K562 (cell line): ENCODE results near the gene EPB41L2. TPM values are rescaled to one million over a fixed set of nuclear protein-coding genes. Genes with fewer than 3 reads are reported as not detected.

Source experiments
- ATAC-seq: fragments of 200-7000 bp; cut with Tn5 transposase; 3 replicates; pipeline ENCODE4 v1.9.1; 2020; ENCODE audit warnings: moderate library complexity
- BruUV-seq: library from RNA; stranded (reverse); fragments of 400-500 nt; replicated peaks from 2 replicates; lab custom pipeline; 2021; lab: Mats Ljungman, UMichigan
- CTCF ChIA-PET: fragments of 300-600 bp; formaldehyde crosslinking; extraction: SDS; loops from one replicate; lab custom pipeline; 2021; ENCODE audit warnings: low intra/inter-chr PET ratio; lab: Yijun Ruan, JAX
- POLR2A ChIA-PET: fragments of 300-600, 350-650 bp; sonication (Branson Sonifier 250); formaldehyde crosslinking; extraction: SDS; loops from one replicate; lab custom pipeline; 2021; ENCODE audit warnings: antibody characterized with exemption, inconsistent platforms; lab: Yijun Ruan, JAX
- DNase-seq, 4 experiments: peaks; one replicate each; pipeline versions ENCODE4 v3.0.0 to v3.0.0-alpha.2; 2011 to 2018; ENCODE audit warnings: low spot score in 3 of 4, mixed read lengths in 3 of 4; ENCODE audit errors: extremely low read depth in 1 of 4
- FAIRE-seq: peaks from 2 replicates; lab custom pipeline; 2011; peaks lifted over from hg19 to GRCh38; lab: Jason Lieb, UNC
- H2AFZ ChIP-seq: 2 replicates; pipeline ENCODE4 v1.6.0; 2011; ENCODE audit warnings: low read depth, low read length, control low read depth, inconsistent platforms
- H3K27ac ChIP-seq: fragments of 200-600 bp; 3 replicates; pipeline ENCODE4 v1.8.0; 2011; ENCODE audit warnings: low read depth, mild to moderate bottlenecking, control low read depth, inconsistent platforms, low read length, moderate library complexity, mixed read lengths; ENCODE audit errors: extremely low read depth
- H3K27me3 ChIP-seq, 2 experiments: fragments of 300-600 bp in 1 of 2; 2 replicates in 1 of 2; 3 replicates in 1 of 2; pipeline versions ENCODE4 v1.6.0 to v1.8.0; 2011; ENCODE audit warnings: inconsistent platforms in 2 of 2, low read length in 2 of 2, mild to moderate bottlenecking in 1 of 2, mixed read lengths in 1 of 2, moderate library complexity in 1 of 2; ENCODE audit not compliant: control insufficient read depth in 2 of 2, insufficient read depth in 2 of 2
- H3K36me3 ChIP-seq: fragments of 300-600 bp; 3 replicates; pipeline ENCODE4 v1.8.0; 2011; ENCODE audit warnings: mild to moderate bottlenecking, low read length, inconsistent platforms; ENCODE audit not compliant: control insufficient read depth, insufficient read depth
- H3K4me1 ChIP-seq, 2 experiments: fragments of 200-600 bp in 1 of 2; replicated peaks in 1 of 2; 2 replicates in 1 of 2; 3 replicates in 1 of 2; pipeline versions ENCODE4 v1.5.1 to v1.8.0; 2011; ENCODE audit warnings: inconsistent platforms in 2 of 2, low read length in 2 of 2, mild to moderate bottlenecking in 1 of 2, mixed read lengths in 1 of 2, moderate library complexity in 1 of 2; ENCODE audit not compliant: control insufficient read depth in 2 of 2, insufficient read depth in 2 of 2
- H3K4me2 ChIP-seq: 2 replicates; pipeline ENCODE4 v1.6.1; 2011; ENCODE audit warnings: low read length, control low read depth, inconsistent platforms, mixed read lengths; ENCODE audit not compliant: insufficient read depth
- H3K4me3 ChIP-seq: fragments of 200-600 bp; sonication (generic), shearing (Covaris generic); 2 replicates; pipeline ENCODE4 v1.5.1; 2016; ENCODE audit warnings: control low read depth, inconsistent platforms
- H3K79me2 ChIP-seq: fragments of 200-600 bp; 3 replicates; pipeline ENCODE4 v1.8.0; 2011; ENCODE audit warnings: low read length, inconsistent platforms; ENCODE audit not compliant: control insufficient read depth, insufficient read depth
- H3K9ac ChIP-seq, 2 experiments: 2 replicates each; pipeline versions ENCODE4 v1.6.0 to v1.6.1; 2011; ENCODE audit warnings: low read depth in 2 of 2, low read length in 2 of 2, control low read depth in 1 of 2, inconsistent platforms in 1 of 2, mild to moderate bottlenecking in 1 of 2, mixed read lengths in 1 of 2; ENCODE audit not compliant: insufficient read depth in 1 of 2
- H3K9me1 ChIP-seq: one replicate; pipeline ENCODE4 v1.6.0; 2011; ENCODE audit warnings: inconsistent platforms, mild to moderate bottlenecking, low read length, moderate library complexity; ENCODE audit not compliant: control insufficient read depth, insufficient read depth
- H3K9me3 ChIP-seq: replicated peaks from 2 replicates; pipeline ENCODE4 v1.5.1; 2011; ENCODE audit warnings: low read depth, low read length, inconsistent platforms; ENCODE audit not compliant: control insufficient read depth, insufficient read depth
- H4K20me1 ChIP-seq: replicated peaks from 2 replicates; pipeline ENCODE4 v1.6.1; 2011; ENCODE audit warnings: low read length, inconsistent platforms, mixed read lengths; ENCODE audit not compliant: control insufficient read depth, insufficient read depth
- ARID1B ChIP-seq: fragments of 450-650 bp; IDR thresholded peaks from 2 replicates; pipeline ENCODE4 v1.6.1; 2016; ENCODE audit warnings: antibody characterized with exemption, mild to moderate bottlenecking, inconsistent platforms
- HOXB6 ChIP-seq: fragments of 250-450 bp; sonication (Bioruptor Pico); IDR thresholded peaks from 2 replicates; pipeline ENCODE4 v1.5.1; 2022; ENCODE audit warnings: mild to moderate bottlenecking, borderline replicate concordance
- MTA1 ChIP-seq: fragments of 450-650 bp; IDR thresholded peaks from 2 replicates; pipeline ENCODE4 v1.6.1; 2017; ENCODE audit warnings: borderline replicate concordance
- MXI1 ChIP-seq: IDR thresholded peaks from 2 replicates; pipeline ENCODE4 v1.6.1; 2011; ENCODE audit warnings: low read depth, mild to moderate bottlenecking, improper control_type of control experiment, low read length
- ZEB2 ChIP-seq: fragments of 450-650 bp; IDR thresholded peaks from 2 replicates; pipeline ENCODE4 v1.6.1; 2016
- ZFPM2 ChIP-seq: fragments of 250-450 bp; sonication (Bioruptor Pico); IDR thresholded peaks from 2 replicates; pipeline ENCODE4 v1.5.1; 2022; ENCODE audit warnings: mild to moderate bottlenecking
- WGBS: fragments of 100-300 bp; shearing (Covaris generic); methylation state at CpG from one replicate; pipeline ENCODE4 v1.1.6; 2016; ENCODE audit warnings: low coverage, mixed read lengths; ENCODE audit not compliant: insufficient coverage; ENCODE audit errors: missing lambda C conversion rate; 5-methylcytosine and 5-hydroxymethylcytosine counted together
- in situ Hi-C: fragments of 300-500 bp; cut with MboI; formaldehyde crosslinking; loops from 4 replicates; pipeline ENCODE4 v1.15.0; 2018; ENCODE audit warnings: inconsistent platforms, mixed read lengths
- intact Hi-C: fragments of 100-400 bp; cut with micrococcal nuclease; formaldehyde crosslinking; loops from 2 replicates; pipeline ENCODE4 v1.14.2; 2022
- polyA plus RNA-seq, 8 experiments: library from polyadenylated mRNA; depleted of rRNA in 4 of 8; stranded (reverse) in 5 of 8; unstranded in 3 of 8; fragments of >200 nt; fragmentation: Nextera tagmentation in 2 of 8; fragmentation: Illumina TruSeq in 1 of 8; extraction: Ambion mirVana in 2 of 8; extraction: Trizol in 1 of 8; gene quantifications; 2 replicates each; pipeline versions ENCODE4 v1.2.1 to v1.2.3, GENCODE V29; 2011 to 2014; ENCODE audit warnings: inconsistent platforms in 1 of 8, missing spikeins in 1 of 8
- total RNA-seq, 7 experiments: library from RNA; depleted of rRNA in 6 of 7; stranded (reverse); fragments of >200 nt in 6 of 7; fragmentation: Illumina TruSeq in 2 of 7; extraction: Trizol in 2 of 7; gene quantifications; 2 replicates each; pipeline versions ENCODE4 v1.2.1 to v1.2.3, GENCODE V29; 2011 to 2021; ENCODE audit warnings: low replicate concordance in 1 of 7
- TF ChIP-seq, protein P1 (sequence below), 2 experiments: fragments of 450-650 bp; formaldehyde crosslinking in 1 of 2; IDR thresholded peaks; 2 replicates each; pipeline versions ENCODE4 v1.4.0 to v1.6.1; 2014 to 2020; ENCODE audit warnings: mild to moderate bottlenecking in 2 of 2, borderline replicate concordance in 1 of 2, low read depth in 1 of 2
- TF ChIP-seq, protein P2 (sequence below): fragments of 450-650 bp; IDR thresholded peaks from 2 replicates; pipeline ENCODE4 v1.6.1; 2016; ENCODE audit warnings: low read depth, mild to moderate bottlenecking, moderate library complexity
- TF ChIP-seq, protein P3 (sequence below), 3 experiments: IDR thresholded peaks in 2 of 3; conservative IDR thresholded peaks in 1 of 3; 2 replicates each; pipeline ENCODE4 v1.5.1; 2011 to 2012; ENCODE audit warnings: low read length in 3 of 3, mild to moderate bottlenecking in 3 of 3, control low read depth in 2 of 3, improper control_type of control experiment in 1 of 3, inconsistent platforms in 1 of 3, low read depth in 1 of 3, mixed read lengths in 1 of 3, moderate library complexity in 1 of 3; ENCODE audit not compliant: insufficient read depth in 2 of 3

Gene EPB41L2
- total and polyA plus RNA-seq, 9 of the 15 experiments (the other 6 are each of a cell fraction or from before 2014, with no cell fraction given): 5.1 to 53.6 (median 25.0) TPM

DNA sequence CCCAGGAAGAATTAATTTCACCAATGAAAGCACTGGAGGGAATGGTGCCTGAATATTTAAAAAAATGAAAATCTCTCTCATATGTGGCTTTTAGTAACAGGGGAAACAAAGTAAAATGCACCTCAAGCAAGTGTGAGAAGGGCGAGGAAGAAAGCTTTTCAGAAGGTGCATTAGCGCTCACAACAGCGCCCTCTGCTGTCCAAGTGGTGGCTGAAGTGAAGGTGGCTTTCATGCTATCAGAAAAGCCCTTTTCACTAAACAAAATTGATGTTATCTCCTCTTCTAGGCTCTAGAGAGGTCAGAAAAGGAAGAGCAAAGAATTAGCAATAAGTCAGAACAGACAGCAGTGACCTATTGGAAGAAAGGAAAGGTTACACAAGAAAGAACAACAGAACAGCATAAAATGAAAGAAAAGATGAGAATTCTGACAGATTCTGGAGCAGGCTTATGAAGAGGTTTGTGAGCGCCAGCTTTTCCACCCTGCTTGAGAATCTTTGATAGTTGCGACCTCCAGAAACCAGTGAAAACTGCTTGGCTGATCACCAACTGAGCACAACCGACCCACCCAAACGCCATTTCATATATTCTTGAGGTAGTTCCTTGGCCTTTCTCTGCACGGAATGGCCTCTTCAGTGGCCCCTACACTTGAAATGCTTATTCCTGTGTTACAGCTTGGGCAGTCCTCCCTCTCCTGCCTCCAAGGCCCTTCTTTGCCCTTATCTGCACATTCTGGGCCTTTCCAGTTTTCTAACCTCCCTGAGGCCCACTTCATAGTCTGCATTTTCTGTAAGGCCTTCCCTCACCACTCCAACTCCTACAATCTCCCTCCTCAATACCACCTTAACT, 190.6 kb downstream of the EPB41L2 start:
- DNase-seq: peak; percentile 52 to 75 (median 62)
- Histone ChIP-seq H3K9me3 (no peaks in the 10 kb centered on the region), H3K36me3 (no peaks in the 10 kb centered on the region), H3K4me2 (no peak overlapping the region), H2AFZ (no peak overlapping the region), H4K20me1 (no peaks in the 10 kb centered on the region), H3K79me2 (no peaks in the 10 kb centered on the region), H3K27me3 (no peaks in the 10 kb centered on the region), H3K4me3 (no peak overlapping the region), H3K27ac (no peak overlapping the region), H3K4me1 (no peaks in the 10 kb centered on the region), H3K9ac (no peak overlapping the region), H3K9me1 (no peaks in the 10 kb centered on the region)
- in situ Hi-C loops (no loop called here), intact Hi-C loops (loop anchor here (2.0 kb wide), 1 partner anchor 550 kb away; no protein-coding TSS in a partner anchor)
- peak; percentile 87 for FAIRE-seq
- ChIA-PET CTCF (interaction anchor here (1.2 to 1.6 kb wide), 2 partner anchors 46 to 550 kb away, joined by 4 to 6 read pairs; no protein-coding TSS in a partner anchor), POLR2A (interaction anchor here (0.5 kb wide), 1 partner anchor 69 kb away, joined by 3 read pairs; no protein-coding TSS in a partner anchor)
- WGBS: 11% methylated on average over 8 of the region's 8 CpGs
- peak; percentile 91 for ATAC-seq
- no TSS peak for BruUV-seq
- TF ChIP-seq, protein P1, sequence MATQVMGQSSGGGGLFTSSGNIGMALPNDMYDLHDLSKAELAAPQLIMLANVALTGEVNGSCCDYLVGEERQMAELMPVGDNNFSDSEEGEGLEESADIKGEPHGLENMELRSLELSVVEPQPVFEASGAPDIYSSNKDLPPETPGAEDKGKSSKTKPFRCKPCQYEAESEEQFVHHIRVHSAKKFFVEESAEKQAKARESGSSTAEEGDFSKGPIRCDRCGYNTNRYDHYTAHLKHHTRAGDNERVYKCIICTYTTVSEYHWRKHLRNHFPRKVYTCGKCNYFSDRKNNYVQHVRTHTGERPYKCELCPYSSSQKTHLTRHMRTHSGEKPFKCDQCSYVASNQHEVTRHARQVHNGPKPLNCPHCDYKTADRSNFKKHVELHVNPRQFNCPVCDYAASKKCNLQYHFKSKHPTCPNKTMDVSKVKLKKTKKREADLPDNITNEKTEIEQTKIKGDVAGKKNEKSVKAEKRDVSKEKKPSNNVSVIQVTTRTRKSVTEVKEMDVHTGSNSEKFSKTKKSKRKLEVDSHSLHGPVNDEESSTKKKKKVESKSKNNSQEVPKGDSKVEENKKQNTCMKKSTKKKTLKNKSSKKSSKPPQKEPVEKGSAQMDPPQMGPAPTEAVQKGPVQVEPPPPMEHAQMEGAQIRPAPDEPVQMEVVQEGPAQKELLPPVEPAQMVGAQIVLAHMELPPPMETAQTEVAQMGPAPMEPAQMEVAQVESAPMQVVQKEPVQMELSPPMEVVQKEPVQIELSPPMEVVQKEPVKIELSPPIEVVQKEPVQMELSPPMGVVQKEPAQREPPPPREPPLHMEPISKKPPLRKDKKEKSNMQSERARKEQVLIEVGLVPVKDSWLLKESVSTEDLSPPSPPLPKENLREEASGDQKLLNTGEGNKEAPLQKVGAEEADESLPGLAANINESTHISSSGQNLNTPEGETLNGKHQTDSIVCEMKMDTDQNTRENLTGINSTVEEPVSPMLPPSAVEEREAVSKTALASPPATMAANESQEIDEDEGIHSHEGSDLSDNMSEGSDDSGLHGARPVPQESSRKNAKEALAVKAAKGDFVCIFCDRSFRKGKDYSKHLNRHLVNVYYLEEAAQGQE (IDR thresholded peaks at IDR 0.05; ENCODE audit: borderline replicate concordance): peak; percentile 53
- TF ChIP-seq, protein P1 (CRISPR knock-in tag; IDR thresholded peaks at IDR 0.05; ENCODE audit: low read depth): no peak
- TF ChIP-seq ARID1B (no peak), ZEB2 (no peak), ZFPM2 (no peak), HOXB6 (CRISPR knock-in tag) (no peak), MXI1 (no peak), MTA1 (no peak)
- TF ChIP-seq, protein P2, sequence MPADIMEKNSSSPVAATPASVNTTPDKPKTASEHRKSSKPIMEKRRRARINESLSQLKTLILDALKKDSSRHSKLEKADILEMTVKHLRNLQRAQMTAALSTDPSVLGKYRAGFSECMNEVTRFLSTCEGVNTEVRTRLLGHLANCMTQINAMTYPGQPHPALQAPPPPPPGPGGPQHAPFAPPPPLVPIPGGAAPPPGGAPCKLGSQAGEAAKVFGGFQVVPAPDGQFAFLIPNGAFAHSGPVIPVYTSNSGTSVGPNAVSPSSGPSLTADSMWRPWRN: no peak
- TF ChIP-seq, protein P3, sequence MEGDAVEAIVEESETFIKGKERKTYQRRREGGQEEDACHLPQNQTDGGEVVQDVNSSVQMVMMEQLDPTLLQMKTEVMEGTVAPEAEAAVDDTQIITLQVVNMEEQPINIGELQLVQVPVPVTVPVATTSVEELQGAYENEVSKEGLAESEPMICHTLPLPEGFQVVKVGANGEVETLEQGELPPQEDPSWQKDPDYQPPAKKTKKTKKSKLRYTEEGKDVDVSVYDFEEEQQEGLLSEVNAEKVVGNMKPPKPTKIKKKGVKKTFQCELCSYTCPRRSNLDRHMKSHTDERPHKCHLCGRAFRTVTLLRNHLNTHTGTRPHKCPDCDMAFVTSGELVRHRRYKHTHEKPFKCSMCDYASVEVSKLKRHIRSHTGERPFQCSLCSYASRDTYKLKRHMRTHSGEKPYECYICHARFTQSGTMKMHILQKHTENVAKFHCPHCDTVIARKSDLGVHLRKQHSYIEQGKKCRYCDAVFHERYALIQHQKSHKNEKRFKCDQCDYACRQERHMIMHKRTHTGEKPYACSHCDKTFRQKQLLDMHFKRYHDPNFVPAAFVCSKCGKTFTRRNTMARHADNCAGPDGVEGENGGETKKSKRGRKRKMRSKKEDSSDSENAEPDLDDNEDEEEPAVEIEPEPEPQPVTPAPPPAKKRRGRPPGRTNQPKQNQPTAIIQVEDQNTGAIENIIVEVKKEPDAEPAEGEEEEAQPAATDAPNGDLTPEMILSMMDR (IDR thresholded peaks at IDR 0.05 in 2 of 3, conservative IDR thresholded peaks at IDR 0.05 in 1 of 3; ENCODE audit: insufficient read depth in 2 of 3, low read depth in 1 of 3, low read length in 3 of 3): peak; percentile 65 to 79 (median 78)
